AG04450 (cell line): ENCODE measurements around the gene ICAM2. TPM values are rescaled to one million over a fixed set of nuclear protein-coding genes. Genes with fewer than 3 reads are reported as not detected.

Source experiments
- CTCF ChIA-PET: fragments of 300-600, 350-600 bp; formaldehyde crosslinking; extraction: SDS; loops from one replicate; lab custom pipeline; 2022; ENCODE audit warnings: antibody characterized with exemption, inconsistent platforms; lab: Charles Lee
- POLR2A ChIA-PET: fragments of 350-600 bp; formaldehyde crosslinking; extraction: SDS; loops from one replicate; lab custom pipeline; 2021; ENCODE audit warnings: antibody characterized with exemption, inconsistent platforms; lab: Yijun Ruan, JAX
- DNase-seq: peaks from one replicate; pipeline ENCODE4 v3.0.0-alpha.2; 2011; ENCODE audit warnings: low read depth, low spot score
- H3K27ac ChIP-seq: one replicate; pipeline ENCODE4 v1.5.1; 2012; ENCODE audit warnings: low read depth, low read length, control low read depth
- H3K27me3 ChIP-seq: one replicate; pipeline ENCODE4 v1.6.0; 2012; ENCODE audit warnings: low read length; ENCODE audit not compliant: control insufficient read depth, insufficient read depth
- H3K4me3 ChIP-seq: 2 replicates; pipeline ENCODE4 v1.5.1; 2011; ENCODE audit warnings: mild to moderate bottlenecking, low read depth, low read length, control low read depth
- H3K9me3 ChIP-seq: 2 replicates; pipeline ENCODE4 v1.5.1; 2012; ENCODE audit warnings: low read length; ENCODE audit not compliant: control insufficient read depth, insufficient read depth
- polyA plus RNA-seq: library from polyadenylated mRNA; depleted of rRNA; stranded (reverse); fragments of >200 nt; gene quantifications from 2 replicates; pipeline ENCODE4 v1.2.3, GENCODE V29; 2011
- TF ChIP-seq, protein P1 (sequence below): IDR thresholded peaks from 2 replicates; pipeline ENCODE4 v1.5.1; 2011; ENCODE audit warnings: low read depth, low read length, control low read depth, inconsistent platforms

The ICAM2 gene
- polyA plus RNA-seq, 1 experiment, result 0.16 TPM

DNA sequence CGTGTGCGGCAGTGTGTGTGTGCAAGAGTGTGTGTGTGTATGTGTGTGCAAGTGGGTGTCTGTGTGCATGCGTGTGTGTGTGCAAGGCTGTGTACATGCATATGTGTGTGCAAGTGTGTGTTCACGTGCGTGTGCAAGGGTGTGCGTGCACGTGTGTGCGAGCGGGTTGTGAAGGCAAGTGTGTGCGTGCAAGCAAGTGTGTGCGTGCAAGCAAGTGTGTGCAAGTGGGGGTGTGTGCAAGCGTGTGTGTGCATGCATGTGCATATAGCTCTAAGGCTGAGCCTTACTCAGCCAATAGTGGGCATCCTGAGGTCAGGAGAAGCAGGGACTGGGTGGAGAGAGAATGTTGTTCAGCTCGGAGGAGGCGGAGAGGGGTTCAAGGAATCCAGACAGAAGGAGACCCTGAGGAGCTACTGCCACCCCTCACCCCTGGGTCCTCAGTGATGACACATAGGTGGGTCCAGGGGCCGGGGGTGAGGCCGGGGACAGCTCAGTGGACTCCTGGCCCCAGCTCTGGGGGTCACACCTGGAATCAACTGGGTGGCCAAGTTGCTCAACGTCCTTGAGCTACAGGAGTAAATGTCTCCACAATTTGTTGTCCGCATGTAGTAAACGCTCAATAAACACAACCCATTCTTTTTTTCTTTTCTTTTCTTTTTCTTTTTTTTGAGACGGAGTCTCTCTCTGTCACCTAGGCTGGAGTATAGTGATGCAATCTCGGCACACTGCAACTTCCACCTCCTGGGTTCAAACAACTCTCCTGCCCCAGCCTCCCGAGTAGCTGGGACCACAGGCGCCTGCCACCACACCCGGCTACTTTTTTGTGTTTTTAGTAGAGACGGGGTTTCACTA lies 20.5 kb downstream of the ICAM2 start:
- TF ChIP-seq, protein P1, sequence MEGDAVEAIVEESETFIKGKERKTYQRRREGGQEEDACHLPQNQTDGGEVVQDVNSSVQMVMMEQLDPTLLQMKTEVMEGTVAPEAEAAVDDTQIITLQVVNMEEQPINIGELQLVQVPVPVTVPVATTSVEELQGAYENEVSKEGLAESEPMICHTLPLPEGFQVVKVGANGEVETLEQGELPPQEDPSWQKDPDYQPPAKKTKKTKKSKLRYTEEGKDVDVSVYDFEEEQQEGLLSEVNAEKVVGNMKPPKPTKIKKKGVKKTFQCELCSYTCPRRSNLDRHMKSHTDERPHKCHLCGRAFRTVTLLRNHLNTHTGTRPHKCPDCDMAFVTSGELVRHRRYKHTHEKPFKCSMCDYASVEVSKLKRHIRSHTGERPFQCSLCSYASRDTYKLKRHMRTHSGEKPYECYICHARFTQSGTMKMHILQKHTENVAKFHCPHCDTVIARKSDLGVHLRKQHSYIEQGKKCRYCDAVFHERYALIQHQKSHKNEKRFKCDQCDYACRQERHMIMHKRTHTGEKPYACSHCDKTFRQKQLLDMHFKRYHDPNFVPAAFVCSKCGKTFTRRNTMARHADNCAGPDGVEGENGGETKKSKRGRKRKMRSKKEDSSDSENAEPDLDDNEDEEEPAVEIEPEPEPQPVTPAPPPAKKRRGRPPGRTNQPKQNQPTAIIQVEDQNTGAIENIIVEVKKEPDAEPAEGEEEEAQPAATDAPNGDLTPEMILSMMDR, result no peak
- peaks cover 29% of the 10 kb centered on the region for H3K27me3 ChIP-seq
- no peak for DNase-seq
- no peaks in the 10 kb centered on the region for H3K9me3 ChIP-seq
- no peak overlapping the region for H3K27ac ChIP-seq
- ChIA-PET POLR2A (no interaction called here), CTCF (interaction anchor here (0.7 to 0.8 kb wide), 2 partner anchors 80 to 134 kb away, joined by 3 to 5 read pairs; no protein-coding TSS in a partner anchor)
- no peak overlapping the region for H3K4me3 ChIP-seq

DNA sequence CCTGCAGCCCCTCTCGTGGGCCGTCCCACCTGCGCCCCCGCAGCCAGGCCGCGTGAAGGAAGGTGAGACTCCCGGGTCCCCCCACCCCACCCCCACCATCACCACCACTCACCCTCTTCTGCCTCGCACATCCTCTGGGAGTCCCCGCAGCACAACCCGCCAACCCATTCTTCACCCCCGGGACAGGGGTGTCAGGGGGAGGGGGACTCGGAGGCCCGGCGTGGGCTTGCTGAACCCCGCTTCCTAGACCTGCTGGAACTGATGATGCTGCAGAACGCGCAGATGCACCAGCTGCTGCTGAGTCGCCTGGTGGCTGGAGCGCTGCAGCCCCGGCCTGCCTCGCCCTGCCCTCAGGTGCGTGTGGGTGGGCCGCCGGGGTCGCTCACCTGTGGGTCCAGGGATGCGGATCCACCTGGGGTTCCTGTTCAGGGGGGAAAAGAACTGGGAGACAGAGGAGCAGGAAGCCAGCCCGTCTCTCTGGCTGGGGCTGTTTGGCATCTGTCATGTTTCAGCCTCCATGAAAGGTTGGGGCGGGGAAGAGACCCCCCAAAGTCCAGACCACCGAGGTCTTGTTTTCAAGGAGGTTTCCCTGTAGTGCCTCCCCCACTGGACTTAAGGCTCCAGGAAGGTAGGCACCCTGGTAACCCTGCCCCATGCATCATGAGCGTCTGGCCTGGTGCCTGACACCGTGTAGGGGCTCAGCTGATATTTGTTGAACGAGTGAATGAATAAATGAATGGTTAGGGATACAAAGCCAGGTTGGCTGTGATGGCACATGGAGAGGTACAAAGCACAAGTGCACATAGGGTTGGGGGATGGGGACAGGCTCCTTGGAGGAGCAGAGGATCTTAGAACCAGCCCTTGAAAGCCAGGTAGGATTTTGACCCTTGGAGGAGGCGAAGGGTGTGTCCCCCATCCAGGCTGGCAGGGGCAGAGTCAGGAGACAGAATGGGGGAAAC lies 21.4 kb downstream of the ICAM2 start:
- DNase-seq, result no peak
- Histone ChIP-seq H3K27me3 (peaks cover 21% of the 10 kb centered on the region), H3K4me3 (peak overlapping the region; percentile 74), H3K27ac (no peak overlapping the region), H3K9me3 (no peaks in the 10 kb centered on the region)
- POLR2A ChIA-PET, result no interaction called here
- TF ChIP-seq, protein P1, result no peak
- CTCF ChIA-PET, result no interaction called here

DNA sequence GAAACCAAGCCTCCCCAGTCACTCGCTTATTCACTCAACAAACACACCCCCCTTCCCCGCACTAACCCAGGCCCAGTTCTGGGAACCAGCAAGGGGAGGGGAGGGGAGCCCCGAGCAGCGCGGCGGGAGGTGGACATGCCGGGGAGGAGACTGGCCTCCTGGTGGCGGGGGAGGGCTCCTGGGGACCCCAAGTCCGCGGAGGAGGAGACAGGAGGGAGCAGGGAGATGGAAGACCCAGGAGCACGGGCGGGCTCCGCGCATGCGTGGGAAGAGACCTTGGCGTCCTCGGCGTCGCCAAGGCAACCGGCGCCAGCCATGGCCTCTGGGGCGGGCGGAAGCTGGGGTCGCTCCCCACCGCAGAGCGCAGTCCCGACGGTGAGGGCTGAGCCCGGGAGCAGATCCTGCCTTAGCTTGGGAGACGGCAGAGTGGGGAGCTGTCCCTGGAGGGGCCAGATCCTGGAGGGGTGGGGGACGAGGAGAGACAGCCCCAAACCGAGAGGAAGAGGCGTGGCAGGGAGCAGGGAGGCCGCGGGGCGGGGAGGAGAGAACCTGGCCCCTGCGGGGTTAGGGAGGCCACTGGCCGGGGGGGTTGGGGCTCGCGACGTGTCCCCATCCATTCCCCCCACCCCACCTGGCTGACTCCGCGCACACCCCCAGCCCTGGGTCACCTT lies 22.2 kb downstream of the ICAM2 start, which contains the start of gene PRR29:
Gene PRR29, plus strand, starts transcription at position 302 of the 671 bp plus-strand sequence. Its CDS starts 14 bp downstream, at position 316.
- peak; percentile 13 for DNase-seq
- Histone ChIP-seq H3K4me3 (peak within 1 kb of the TSS; percentile 74), H3K9me3 (no peaks in the 10 kb centered on the region), H3K27me3 (peaks cover 26% of the 10 kb centered on the region), H3K27ac (no peak within 1 kb of the TSS)
- TF ChIP-seq, protein P1, result no peak
- CTCF ChIA-PET, result no interaction called here
- POLR2A ChIA-PET, result no interaction called here

DNA sequence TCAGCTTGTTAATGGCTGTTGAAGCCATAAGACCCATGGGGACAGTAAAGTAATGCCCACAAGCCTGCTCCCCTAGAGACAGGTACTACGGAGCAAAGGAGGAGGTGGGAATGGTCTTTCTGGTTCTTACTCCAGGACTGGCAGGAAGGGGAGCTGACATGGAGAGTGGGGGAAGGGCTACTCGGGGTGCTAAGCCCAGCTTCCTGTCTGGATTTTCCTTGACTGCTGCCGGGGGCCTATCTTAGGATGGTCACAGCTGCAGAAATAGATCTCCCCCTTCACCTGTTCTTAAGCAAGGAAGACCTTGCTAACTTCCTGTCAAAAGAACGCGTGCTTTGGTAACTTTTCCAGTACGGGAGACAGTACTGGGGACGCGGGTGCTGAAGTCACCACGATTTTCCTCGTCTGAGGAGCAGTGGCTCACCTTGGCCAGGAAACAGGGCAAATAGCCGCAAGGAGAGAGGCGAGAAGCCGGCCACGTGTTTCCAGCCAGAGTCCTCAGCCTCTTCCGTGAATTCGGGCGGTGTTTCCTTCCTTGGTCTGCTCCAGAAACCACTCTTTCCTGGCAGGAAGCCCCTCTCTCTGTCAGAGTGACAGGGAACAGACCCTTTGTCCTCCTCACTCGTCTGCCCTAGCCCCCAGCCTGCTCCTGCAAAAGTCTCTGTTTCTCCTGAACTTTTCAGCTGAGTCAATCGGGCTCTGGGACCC lies 22.9 kb downstream of the ICAM2 start:
- no peaks in the 10 kb centered on the region for H3K9me3 ChIP-seq
- H3K27ac ChIP-seq, result no peak overlapping the region
- TF ChIP-seq, protein P1, result no peak
- ChIA-PET POLR2A (no interaction called here), CTCF (no interaction called here)
- DNase-seq, result no peak
- peaks cover 26% of the 10 kb centered on the region for H3K27me3 ChIP-seq
- no peak overlapping the region for H3K4me3 ChIP-seq
